DMS 273 treated with DMSO at 0.1 percent for 48 hours (cell line): ENCODE measurements around the gene CTAGE9.
A peak's percentile ranks its signal among the peaks of the same experiment; 100 is the strongest.
"Not testable (repeated sequence)": the region's sequence is repeated elsewhere in the genome, so short reads cannot be mapped to it uniquely, and the experiment has no call there.

Source experiments
- DNase-seq: peaks from one replicate; lab custom pipeline; 2025; lab: John Stamatoyannopoulos, UW

The CTAGE9 gene

GRCh38 chr6:131729550-131729949, 18.7 kb upstream of the CTAGE9 start:
- no peak for DNase-seq

- no peak for DNase-seq
These were observed 17.6 kb upstream of the CTAGE9 start for GRCh38 chr6:131728296-131728939.

- no peak for DNase-seq
These were observed 17.1 kb upstream of the CTAGE9 start for GRCh38 chr6:131727868-131728267.

GRCh38 chr6:131727467-131727866, 16.6 kb upstream of the CTAGE9 start:
- no peak for DNase-seq

- DNase-seq, result no peak
These were observed 13.3 kb upstream of the CTAGE9 start for GRCh38 chr6:131724114-131724513.

GRCh38 chr6:131721161-131721560, 10.3 kb upstream of the CTAGE9 start:
- no peak for DNase-seq

- DNase-seq, result no peak
These were observed 7.2 kb upstream of the CTAGE9 start for GRCh38 chr6:131717836-131718542.

- not testable (repeated sequence) for DNase-seq
These were observed 4.8 kb upstream of the CTAGE9 start for GRCh38 chr6:131715567-131715966.

- DNase-seq, result not testable (repeated sequence)
These were observed 6.9 kb downstream of the CTAGE9 start for GRCh38 chr6:131703905-131704304.

- not testable (repeated sequence) for DNase-seq
These were observed 10.0 kb downstream of the CTAGE9 start for GRCh38 chr6:131700851-131701250.

GRCh38 chr6:131696956-131697355, 13.9 kb downstream of the CTAGE9 start:
- DNase-seq, result no peak

GRCh38 chr6:131694832-131695426, 15.9 kb downstream of the CTAGE9 start:
- DNase-seq, result peak; percentile 20

- DNase-seq, result no peak
These were observed 17.4 kb downstream of the CTAGE9 start for GRCh38 chr6:131693384-131693783.

- DNase-seq, result no peak
These were observed 18.2 kb downstream of the CTAGE9 start for GRCh38 chr6:131692589-131692988.

- no peak for DNase-seq
These were observed 18.8 kb downstream of the CTAGE9 start for GRCh38 chr6:131692031-131692430.

GRCh38 chr6:131688286-131688685, 22.5 kb downstream of the CTAGE9 start:
- no peak for DNase-seq

- DNase-seq, result no peak
These were observed 23.8 kb downstream of the CTAGE9 start for GRCh38 chr6:131687022-131687421.

GRCh38 chr6:131685266-131685780, 25.5 kb downstream of the CTAGE9 start:
- DNase-seq, result no peak

GRCh38 chr6:131683479-131683878, 27.3 kb downstream of the CTAGE9 start:
- DNase-seq, result no peak

GRCh38 chr6:131682442-131682841, 28.4 kb downstream of the CTAGE9 start:
- DNase-seq, result no peak

- DNase-seq, result no peak
These were observed 29.2 kb downstream of the CTAGE9 start for GRCh38 chr6:131681585-131681984.

- no peak for DNase-seq
These were observed 29.9 kb downstream of the CTAGE9 start for GRCh38 chr6:131680868-131681267.

- no peak for DNase-seq
These were observed 32.4 kb downstream of the CTAGE9 start for GRCh38 chr6:131678442-131678841.
